Smooth muscle cell of the brain vasculature (primary cell): ENCODE measurements around the gene PAX8.

Experiments used
- DNase-seq: peaks from one replicate; pipeline ENCODE4 v3.0.0-alpha.2; 2012; ENCODE audit warnings: low read depth, low spot score

Gene PAX8

GRCh38 chr2:113203901-113204519, 74.7 kb downstream of the PAX8 start:
- no peak for DNase-seq

- DNase-seq = no peak
These were observed 75.5 kb downstream of the PAX8 start for GRCh38 chr2:113203217-113203530.

DNA sequence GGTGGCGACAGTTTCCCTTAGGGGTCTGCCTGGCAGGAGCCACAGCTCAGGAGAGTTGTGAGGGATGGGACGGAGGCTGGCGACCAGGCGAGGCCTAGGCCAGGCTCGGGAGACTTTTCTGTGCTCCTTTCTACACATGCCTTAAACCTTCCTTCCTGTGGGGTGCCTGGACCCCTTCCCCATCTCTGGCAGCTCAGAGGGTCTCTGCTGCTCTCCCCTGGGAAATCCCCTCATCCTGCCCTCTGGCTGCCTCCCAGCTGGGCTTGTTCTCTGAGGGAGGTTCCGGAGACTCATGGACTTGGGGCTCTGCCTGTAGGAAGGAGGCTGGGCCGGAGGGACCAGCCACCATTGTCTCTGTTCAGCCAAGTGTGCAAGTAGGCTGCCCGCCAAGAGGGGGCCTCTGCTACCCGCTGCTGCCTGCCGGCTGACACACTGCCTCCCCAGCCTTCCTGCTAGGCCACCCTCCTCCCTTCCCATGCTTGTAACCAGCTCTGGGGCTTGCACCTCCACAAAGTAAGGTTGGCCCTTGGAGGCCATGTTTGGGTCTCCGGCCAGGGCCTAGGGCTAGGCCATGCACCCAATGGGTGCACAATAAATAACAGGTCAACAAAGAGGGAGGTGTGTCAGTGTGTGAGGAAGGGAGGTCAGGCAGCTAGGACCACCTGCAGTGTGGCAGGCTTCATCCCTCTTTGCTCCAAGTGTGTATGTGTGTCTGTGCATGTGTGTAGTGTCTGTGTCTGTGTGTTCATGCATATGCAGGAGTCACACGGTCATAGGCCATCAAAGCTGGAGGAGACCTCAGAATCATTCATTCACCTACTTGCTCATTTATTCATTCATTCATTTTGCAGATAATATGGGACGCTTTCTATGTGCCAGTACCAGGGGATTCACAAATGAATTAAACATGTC, 76.2 kb downstream of the PAX8 start:
- no peak for DNase-seq

DNA sequence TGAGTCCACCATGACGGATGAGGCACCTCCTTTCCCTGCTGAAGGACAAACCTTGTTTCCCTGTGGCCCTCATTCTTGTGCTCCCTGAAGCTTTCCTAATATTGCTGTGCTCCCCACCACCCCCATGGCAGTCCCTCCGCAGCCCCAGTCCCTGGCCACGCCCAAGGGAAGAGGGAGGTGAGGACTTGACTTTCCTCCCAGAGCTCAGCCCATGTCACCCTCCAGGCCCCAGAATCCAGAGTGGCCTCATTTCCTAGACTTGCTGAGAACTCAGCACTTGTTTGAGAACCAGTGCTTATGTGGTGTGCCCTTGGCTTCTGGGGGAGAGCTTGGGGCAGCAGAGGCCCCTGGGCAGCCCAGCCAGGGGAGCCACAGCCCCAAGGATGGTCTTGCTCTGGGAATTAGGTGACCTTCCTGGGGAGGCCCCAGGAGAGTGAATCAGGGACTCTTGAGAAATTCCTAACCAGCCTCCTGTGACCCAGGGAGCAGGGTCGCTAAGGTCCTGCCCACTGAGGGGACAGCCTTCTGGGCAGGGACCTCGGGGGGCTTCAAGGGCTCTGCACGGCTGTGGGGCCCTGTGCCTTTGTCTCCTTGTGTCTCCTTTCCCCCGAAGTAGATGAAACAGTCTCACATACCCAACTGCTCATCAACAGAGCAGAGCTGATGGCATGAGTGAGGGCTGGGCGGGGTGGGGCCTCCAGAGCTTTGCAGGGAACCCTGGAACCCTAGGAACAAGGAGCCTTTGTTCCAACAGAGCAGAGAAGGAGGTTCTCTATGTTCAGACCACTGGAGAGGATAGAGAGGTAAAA, 77.0 kb downstream of the PAX8 start:
- DNase-seq = no peak

GRCh38 chr2:113200736-113201490, 77.8 kb downstream of the PAX8 start:
- no peak for DNase-seq

DNA sequence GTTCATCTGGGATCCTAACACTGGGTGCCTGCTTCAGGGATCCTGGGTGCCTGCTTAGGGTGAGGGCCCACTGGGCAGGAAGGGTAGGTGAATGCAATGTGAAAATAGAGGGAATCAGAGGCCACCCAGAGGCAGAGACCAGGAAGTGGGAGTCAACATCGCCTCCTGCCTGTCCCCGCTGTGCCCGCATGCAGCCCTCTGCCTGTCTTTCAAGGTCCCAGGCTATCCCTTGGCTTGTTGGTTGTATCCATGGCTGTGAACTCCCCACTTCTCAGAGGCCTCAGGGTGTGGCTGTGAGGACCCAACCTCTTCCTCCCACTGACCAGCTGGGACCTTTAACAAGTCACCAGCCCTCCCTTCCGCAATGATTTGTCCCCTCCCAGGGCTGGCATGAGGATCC, 78.5 kb downstream of the PAX8 start:
- DNase-seq = no peak

GRCh38 chr2:113198790-113199612, 79.7 kb downstream of the PAX8 start:
- no peak for DNase-seq

DNA sequence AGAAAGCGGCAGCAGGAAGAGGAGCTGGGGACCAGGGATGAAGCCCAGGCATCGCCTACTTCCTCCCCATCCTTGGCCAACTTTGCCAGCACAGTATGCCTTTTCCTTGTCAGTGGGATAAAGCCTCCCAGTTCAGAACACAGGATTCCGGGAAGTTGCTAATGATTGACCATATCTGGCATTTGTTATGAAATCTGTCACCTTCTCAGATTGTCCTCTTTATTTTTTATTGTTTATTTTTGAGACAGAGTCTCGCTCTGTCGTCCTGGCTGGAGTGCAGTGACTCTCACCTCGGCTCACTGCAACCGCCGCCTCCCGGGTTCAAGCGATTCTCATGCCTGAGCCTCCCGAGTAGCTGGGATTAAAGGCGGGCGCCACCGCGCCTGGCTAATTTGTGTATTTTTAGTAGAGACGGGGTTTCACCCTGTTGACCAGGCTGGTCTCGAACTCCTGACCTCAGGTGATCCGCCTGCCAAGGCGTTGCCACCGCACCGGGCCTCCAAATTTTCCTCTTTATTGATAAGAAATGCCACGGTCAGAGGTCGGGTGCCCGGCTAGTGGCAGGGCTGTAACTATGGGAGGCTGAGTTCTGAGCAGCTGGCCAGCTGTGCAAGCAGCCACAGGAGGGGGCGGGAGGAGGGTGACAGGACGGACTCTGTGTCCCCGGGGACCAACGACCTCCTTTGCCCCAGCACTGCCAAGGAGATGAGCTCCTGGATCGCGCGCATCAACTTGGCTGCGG, 80.5 kb downstream of the PAX8 start:
- no peak for DNase-seq

- DNase-seq = no peak
These were observed 81.2 kb downstream of the PAX8 start for GRCh38 chr2:113197347-113198047.

DNA sequence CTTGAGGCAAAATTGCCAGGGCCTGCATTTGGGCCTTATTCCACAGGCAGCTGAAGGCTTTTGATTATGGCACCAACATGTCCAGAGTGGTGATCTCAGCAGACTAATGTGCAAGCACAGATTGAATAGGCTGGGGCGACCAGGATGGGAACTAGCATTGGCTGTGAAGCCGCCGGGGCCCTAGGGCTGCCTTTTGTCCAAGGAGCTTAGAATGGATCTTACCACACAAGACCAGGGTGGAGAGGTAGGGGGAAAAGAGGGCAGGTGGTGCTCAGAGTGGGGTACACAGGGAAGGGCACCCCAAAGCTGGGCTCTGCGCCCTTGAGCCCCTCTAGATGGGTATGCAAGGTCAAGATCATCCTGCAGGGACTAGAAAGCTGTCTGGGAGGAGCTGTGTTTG, 81.9 kb downstream of the PAX8 start:
- no peak for DNase-seq

DNA sequence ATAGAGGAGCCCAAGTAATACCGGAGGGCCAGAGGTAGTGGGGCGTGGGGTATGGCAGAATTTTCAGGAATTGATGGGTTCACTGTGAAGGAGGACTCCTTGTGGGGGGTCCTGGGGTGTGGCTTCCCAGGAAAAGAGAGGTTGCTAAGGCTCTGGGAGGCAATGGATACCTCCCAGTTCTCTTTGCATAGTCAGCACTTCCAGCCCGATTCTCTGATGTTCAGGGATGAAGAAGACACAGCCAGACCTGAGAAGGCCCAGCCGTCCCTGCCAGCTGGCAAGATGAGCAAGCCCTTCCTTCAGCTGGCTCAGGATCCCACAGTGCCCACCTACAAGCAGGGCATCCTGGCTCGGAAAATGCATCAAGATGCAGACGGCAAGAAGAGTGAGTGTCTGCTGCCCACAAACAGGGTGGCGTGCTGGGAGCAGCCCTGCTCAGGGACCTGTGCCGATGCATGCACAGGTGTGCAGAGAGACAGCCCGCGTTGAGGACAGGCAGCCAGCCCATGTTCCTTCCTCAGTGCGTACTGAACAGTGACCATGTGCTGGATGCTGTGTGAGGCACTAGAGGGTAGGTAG, 82.7 kb downstream of the PAX8 start:
- no peak for DNase-seq

DNA sequence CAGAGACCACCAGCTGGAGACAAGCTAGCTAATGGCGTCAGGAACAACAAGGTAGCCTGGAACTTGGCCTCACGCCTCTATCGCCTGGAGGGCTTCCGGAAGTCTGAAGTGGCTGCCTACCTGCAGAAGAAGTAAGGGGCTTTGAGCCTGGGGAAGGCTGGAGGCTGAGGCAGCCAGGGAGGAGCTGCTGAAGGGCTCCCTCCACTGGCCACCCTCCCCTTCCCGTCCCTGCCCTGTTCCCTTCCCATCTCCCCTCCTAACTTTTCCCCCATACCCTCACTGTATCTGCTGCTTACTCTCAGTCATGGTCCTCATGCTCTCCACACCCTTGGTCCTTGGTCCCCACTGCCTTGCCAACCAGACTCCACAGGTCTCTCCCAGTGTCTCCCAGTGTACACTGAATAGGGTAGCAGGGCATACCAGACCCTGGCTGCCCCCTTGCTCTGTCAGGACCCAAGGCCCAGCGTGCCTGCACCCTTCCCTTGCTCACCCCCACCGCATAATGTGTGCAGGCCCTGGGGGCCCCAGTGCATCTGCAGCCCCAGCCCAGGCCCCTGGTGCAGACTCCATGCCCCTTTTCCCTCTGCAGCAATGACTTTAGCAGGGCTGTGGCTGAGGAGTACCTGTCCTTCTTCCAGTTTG, 86.1 kb downstream of the PAX8 start:
- no peak for DNase-seq

DNA sequence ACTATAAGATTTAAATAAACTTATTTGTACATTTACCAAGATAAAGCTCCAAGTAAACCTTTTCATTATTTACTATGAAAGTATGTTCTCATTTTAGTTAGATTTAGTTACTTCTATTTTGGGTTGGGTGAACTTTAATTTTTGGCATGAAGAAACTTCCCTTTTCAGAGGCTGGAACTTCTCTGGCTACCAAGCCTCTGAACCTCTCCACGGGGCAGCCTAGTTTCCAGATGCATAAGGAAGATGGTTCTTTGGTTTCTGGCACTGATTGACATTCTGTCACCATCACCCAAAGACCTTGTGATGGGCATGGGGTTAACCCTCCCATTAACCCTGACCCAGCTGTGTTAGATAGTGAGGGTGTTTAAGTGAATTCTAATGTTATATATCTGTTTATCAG, 87.8 kb downstream of the PAX8 start:
- DNase-seq = no peak

- DNase-seq = no peak
These were observed 91.0 kb downstream of the PAX8 start for GRCh38 chr2:113187771-113188170.

DNA sequence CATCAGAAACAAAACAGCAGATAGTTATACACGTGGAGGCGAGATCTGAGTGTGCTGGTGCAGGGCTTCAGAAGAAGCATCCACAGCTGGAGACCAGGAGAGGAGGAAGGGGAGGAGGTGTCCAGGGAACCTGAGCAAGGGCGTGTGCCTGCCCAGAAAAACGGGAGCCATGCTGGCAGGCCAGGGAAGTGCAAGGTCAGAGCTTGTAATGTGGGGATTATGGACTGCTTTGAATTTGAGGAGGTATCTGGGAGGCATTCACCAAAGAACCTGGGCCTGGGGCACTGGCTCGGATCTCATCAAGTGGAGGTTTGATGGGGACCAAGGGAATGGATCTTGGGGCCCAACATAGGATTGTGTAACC, 92.3 kb downstream of the PAX8 start:
- no peak for DNase-seq

GRCh38 chr2:113185664-113186432, 92.9 kb downstream of the PAX8 start:
- no peak for DNase-seq

DNA sequence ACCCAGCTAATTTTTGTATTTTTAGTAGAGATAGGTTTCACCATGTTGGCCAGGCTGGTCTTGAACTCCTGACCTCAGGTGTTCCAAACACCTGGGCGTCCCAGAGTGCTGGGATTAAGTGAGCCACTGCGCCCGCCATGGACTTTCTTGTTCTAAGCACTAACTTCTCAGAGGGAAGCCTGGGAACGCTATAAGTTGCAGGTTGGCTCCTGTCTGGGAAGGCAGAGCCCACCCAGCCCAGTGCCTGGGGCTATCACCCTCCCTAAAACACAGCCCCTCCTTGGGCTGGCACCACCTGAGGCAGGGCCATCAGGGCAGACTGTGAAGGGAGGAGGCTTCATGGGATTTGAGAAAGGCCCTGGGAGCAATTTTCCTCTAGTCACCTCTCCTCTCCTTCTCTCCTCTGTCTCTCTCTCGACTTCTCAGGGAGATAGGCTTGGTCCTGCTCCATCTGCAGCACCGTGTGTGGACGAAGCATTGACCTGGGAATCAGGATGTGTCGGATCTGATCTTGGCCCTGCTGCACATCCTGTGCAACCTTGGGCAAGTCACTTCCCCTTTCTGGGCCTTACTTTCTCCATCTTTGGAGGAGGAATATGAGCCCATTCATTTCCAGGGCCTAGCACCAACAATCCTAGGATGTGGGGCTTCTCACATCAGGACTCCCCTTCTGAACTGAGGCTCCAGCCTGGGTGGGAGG, 94.0 kb downstream of the PAX8 start:
- no peak for DNase-seq
